AG04450 (cell line): ENCODE results near the gene PLEKHG3. TPM values are rescaled to one million over a fixed set of nuclear protein-coding genes. Genes with fewer than 3 reads are reported as not detected.

Source experiments
- CTCF ChIA-PET: fragments of 300-600, 350-600 bp; formaldehyde crosslinking; extraction: SDS; loops from one replicate; lab custom pipeline; 2022; ENCODE audit warnings: antibody characterized with exemption, inconsistent platforms; lab: Charles Lee
- POLR2A ChIA-PET: fragments of 350-600 bp; formaldehyde crosslinking; extraction: SDS; loops from one replicate; lab custom pipeline; 2021; ENCODE audit warnings: antibody characterized with exemption, inconsistent platforms; lab: Yijun Ruan, JAX
- DNase-seq: peaks from one replicate; pipeline ENCODE4 v3.0.0-alpha.2; 2011; ENCODE audit warnings: low read depth, low spot score
- H3K27ac ChIP-seq: one replicate; pipeline ENCODE4 v1.5.1; 2012; ENCODE audit warnings: low read depth, low read length, control low read depth
- H3K27me3 ChIP-seq: one replicate; pipeline ENCODE4 v1.6.0; 2012; ENCODE audit warnings: low read length; ENCODE audit not compliant: control insufficient read depth, insufficient read depth
- H3K4me3 ChIP-seq: 2 replicates; pipeline ENCODE4 v1.5.1; 2011; ENCODE audit warnings: mild to moderate bottlenecking, low read depth, low read length, control low read depth
- H3K9me3 ChIP-seq: 2 replicates; pipeline ENCODE4 v1.5.1; 2012; ENCODE audit warnings: low read length; ENCODE audit not compliant: control insufficient read depth, insufficient read depth
- CTCF ChIP-seq: IDR thresholded peaks from 2 replicates; pipeline ENCODE4 v1.5.1; 2011; ENCODE audit warnings: low read depth, low read length, control low read depth, inconsistent platforms
- polyA plus RNA-seq: library from polyadenylated mRNA; depleted of rRNA; stranded (reverse); fragments of >200 nt; gene quantifications from 2 replicates; pipeline ENCODE4 v1.2.3, GENCODE V29; 2011

The PLEKHG3 gene
- polyA plus RNA-seq, 1 experiment = 6.6 TPM

GRCh38 chr14:64715146-64715627 lies 11.0 kb downstream of the PLEKHG3 start:
- POLR2A ChIA-PET = no interaction called here
- Histone ChIP-seq H3K9me3 (peaks cover 3% of the 10 kb centered on the region; the same call in 1 of the 2 replicates), H3K27me3 (no peaks in the 10 kb centered on the region), H3K27ac (no peak overlapping the region), H3K4me3 (no peak overlapping the region)
- CTCF ChIA-PET = no interaction called here
- TF ChIP-seq CTCF = no peak
- no peak for DNase-seq

DNA sequence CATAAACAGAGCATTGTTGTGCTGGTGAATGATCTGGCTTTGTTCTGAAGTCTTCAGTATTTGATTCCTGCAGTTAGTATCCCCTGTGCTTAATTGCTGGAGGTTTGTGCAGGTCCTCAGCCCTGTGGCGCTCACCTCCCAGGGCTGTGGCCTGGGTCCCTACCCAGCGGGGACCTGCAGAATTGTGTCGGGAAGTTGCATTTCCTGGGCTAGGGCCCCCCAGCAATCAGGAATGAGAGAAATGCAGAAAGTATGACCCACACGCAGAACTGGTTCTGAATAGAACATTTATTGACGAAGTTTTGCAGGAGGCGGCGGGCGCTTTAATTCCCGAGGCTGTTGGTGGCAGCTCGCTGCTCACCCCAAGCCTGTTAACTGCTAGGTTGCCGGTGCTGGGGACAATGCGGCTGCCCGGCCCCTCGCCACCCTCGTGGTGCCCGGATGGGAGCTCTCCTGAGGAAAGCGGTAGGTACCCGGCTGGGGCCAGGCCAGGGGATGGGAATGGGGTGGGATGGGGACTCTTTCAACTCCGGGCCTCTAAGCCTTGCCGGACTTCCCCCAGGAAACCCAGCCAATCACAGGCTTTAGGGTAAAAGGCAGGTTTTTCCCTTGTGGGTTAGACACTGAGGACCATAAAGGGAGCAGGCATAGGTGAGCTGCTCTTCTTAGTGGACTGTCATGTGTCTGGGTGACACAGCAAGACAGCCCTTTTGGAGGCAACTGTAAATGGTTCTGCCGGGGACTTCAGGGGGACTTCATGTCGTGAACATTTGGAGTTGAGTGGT lies 11.6 kb downstream of the PLEKHG3 start:
- peaks cover 3% of the 10 kb centered on the region; the same call in 1 of the 2 replicates for H3K9me3 ChIP-seq
- no peak for DNase-seq
- no peak overlapping the region for H3K27ac ChIP-seq
- POLR2A ChIA-PET = no interaction called here
- H3K4me3 ChIP-seq = no peak overlapping the region
- H3K27me3 ChIP-seq = no peaks in the 10 kb centered on the region
- CTCF ChIA-PET = no interaction called here
- no peak for TF ChIP-seq CTCF

DNA sequence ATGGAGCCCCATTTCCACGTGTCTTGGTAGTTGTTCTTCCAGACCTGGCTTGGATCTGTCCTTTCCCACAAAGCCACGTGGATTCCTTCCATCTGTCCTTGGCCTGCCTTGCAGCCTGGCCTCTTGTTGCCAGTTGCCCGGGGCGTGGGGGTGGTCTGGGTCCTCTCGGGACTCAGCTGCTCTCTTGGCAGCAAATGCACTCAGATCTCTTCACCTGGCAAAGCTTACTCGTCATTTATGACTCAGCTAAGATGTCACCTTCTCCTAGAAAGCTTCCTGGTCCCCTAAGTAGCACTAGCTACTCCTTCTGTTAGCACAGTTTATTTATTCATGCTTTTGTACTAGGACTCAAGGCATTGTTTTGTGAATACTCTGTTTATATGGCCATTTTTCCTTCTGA lies 13.6 kb downstream of the PLEKHG3 start:
- peaks cover 3% of the 10 kb centered on the region; the same call in 1 of the 2 replicates for H3K9me3 ChIP-seq
- no peak for TF ChIP-seq CTCF
- no peak for DNase-seq
- no peaks in the 10 kb centered on the region for H3K27me3 ChIP-seq
- H3K4me3 ChIP-seq = no peak overlapping the region
- H3K27ac ChIP-seq = no peak overlapping the region
- POLR2A ChIA-PET = no interaction called here
- CTCF ChIA-PET = no interaction called here

GRCh38 chr14:64718762-64719161 lies 14.5 kb downstream of the PLEKHG3 start:
- no peak for DNase-seq
- Histone ChIP-seq H3K27me3 (no peaks in the 10 kb centered on the region), H3K9me3 (peaks cover 3% of the 10 kb centered on the region; the same call in 1 of the 2 replicates), H3K4me3 (no peak overlapping the region), H3K27ac (no peak overlapping the region)
- ChIA-PET POLR2A (no interaction called here), CTCF (no interaction called here)
- TF ChIP-seq CTCF = no peak

DNA sequence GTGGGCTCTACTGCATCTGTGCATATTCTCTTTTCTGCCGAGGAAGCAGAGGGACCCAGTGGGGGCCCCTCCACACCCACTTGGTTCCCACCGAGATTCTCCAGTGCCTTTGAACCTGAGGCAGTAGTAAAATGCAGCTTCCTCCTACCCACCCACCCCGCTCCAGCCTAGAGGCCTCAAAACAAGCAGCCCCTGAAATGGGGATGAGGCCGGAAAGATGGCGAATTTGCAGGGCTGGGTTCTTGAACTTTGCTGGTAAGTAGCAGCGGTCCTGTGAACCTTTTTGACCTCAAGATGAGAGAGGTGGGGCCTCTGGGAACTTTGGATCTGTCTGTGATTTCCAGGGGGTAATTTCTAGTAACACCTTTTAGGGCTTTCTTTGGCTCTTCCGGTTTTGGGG lies 15.4 kb downstream of the PLEKHG3 start:
- peaks cover 1% of the 10 kb centered on the region; the same call in 1 of the 2 replicates for H3K9me3 ChIP-seq
- POLR2A ChIA-PET = no interaction called here
- no peak for TF ChIP-seq CTCF
- H3K27ac ChIP-seq = no peak overlapping the region
- H3K4me3 ChIP-seq = no peak overlapping the region
- CTCF ChIA-PET = no interaction called here
- H3K27me3 ChIP-seq = no peaks in the 10 kb centered on the region
- DNase-seq = no peak
